Measurements from ENCODE around the gene NR4A1. TPM values are rescaled to one million over a fixed set of nuclear protein-coding genes. Genes with fewer than 3 reads are reported as not detected.

Gene NR4A1
- total and polyA plus RNA-seq, 4 donors: 45.1 to 77.9 (median 62.0) TPM

- Histone ChIP-seq H3K27me3 (ENCODE audit: control insufficient read depth in 3 of 3, insufficient read depth in 3 of 3, low read length in 2 of 3) (peaks cover 0 to 13% (median 0%) of the 10 kb centered on the region in 3 donors), H3K4me1 (ENCODE audit: control insufficient read depth in 5 of 5, insufficient read depth in 5 of 5, low read length in 5 of 5) (peaks cover 0 to 40% (median 22%) of the 10 kb centered on the region in 5 donors), H3K4me3 (no peak overlapping the region), H3K9ac (ENCODE audit: insufficient read depth in 1 of 2, low read length in 2 of 2) (no peak overlapping the region), H3K27ac (ENCODE audit: low read depth in 1 of 2, low read length in 1 of 2) (no peak overlapping the region), H3K36me3 (ENCODE audit: control insufficient read depth in 4 of 4, insufficient read depth in 4 of 4, low read length in 4 of 4) (peaks cover 0 to 28% (median 26%) of the 10 kb centered on the region in 4 donors), H3K9me3 (ENCODE audit: control insufficient read depth in 4 of 4, insufficient read depth in 3 of 4, low read length in 3 of 4) (no peaks in the 10 kb centered on the region)
- TF ChIP-seq CTCF (IDR thresholded peaks at IDR 0.05; ENCODE audit: control extremely low read depth, extremely low read depth): no peak
- 93 to 94% methylated on average over 8 of the region's 8 CpGs for WGBS, 2 donors
- DNase-seq (no peak), ATAC-seq (ENCODE audit: insufficient read depth, low FRiP score) (no peak)
These were observed 39.5 kb upstream of the NR4A1 start for GRCh38 chr12:52011602-52012214.

GRCh38 chr12:52013626-52014310 is 37.5 kb upstream of the NR4A1 start:
- H3K4me3 ChIP-seq: no peak overlapping the region
- WGBS, 2 donors: 83 to 84% methylated on average over 16 of the region's 16 CpGs
- no peaks in the 10 kb centered on the region for H3K9me3 ChIP-seq (ENCODE audit: control insufficient read depth in 4 of 4, insufficient read depth in 3 of 4, low read length in 3 of 4)
- ATAC-seq (ENCODE audit: insufficient read depth, low FRiP score): no peak
- DNase-seq: no peak
- H3K36me3 ChIP-seq (ENCODE audit: control insufficient read depth in 4 of 4, insufficient read depth in 4 of 4, low read length in 4 of 4): peaks cover 0 to 28% (median 25%) of the 10 kb centered on the region in 4 donors
- H3K27me3 ChIP-seq (ENCODE audit: control insufficient read depth in 3 of 3, insufficient read depth in 3 of 3, low read length in 2 of 3): peaks cover 0 to 6% (median 0%) of the 10 kb centered on the region in 3 donors
- no peak overlapping the region for H3K27ac ChIP-seq (ENCODE audit: low read depth in 1 of 2, low read length in 1 of 2)
- H3K9ac ChIP-seq (ENCODE audit: insufficient read depth in 1 of 2, low read length in 2 of 2): no peak overlapping the region
- TF ChIP-seq CTCF (IDR thresholded peaks at IDR 0.05; ENCODE audit: control extremely low read depth, extremely low read depth): no peak
- peaks cover 0 to 29% (median 16%) of the 10 kb centered on the region in 5 donors for H3K4me1 ChIP-seq (ENCODE audit: control insufficient read depth in 5 of 5, insufficient read depth in 5 of 5, low read length in 5 of 5)

- Histone ChIP-seq H3K9ac (ENCODE audit: insufficient read depth in 1 of 2, low read length in 2 of 2) (no peak overlapping the region), H3K27me3 (ENCODE audit: control insufficient read depth in 3 of 3, insufficient read depth in 3 of 3, low read length in 2 of 3) (peaks cover 0 to 6% (median 0%) of the 10 kb centered on the region in 3 donors), H3K9me3 (ENCODE audit: control insufficient read depth in 4 of 4, insufficient read depth in 3 of 4, low read length in 3 of 4) (no peaks in the 10 kb centered on the region), H3K4me1 (ENCODE audit: control insufficient read depth in 5 of 5, insufficient read depth in 5 of 5, low read length in 5 of 5) (peaks cover 0 to 18% (median 8%) of the 10 kb centered on the region in 5 donors), H3K4me3 (no peak overlapping the region), H3K27ac (ENCODE audit: low read depth in 1 of 2, low read length in 1 of 2) (no peak overlapping the region), H3K36me3 (ENCODE audit: control insufficient read depth in 4 of 4, insufficient read depth in 4 of 4, low read length in 4 of 4) (peaks cover 0 to 28% (median 25%) of the 10 kb centered on the region in 4 donors)
- ATAC-seq (ENCODE audit: insufficient read depth, low FRiP score): no peak
- WGBS, 2 donors: 71 to 88% methylated on average over 85 to 93 of the region's 93 CpGs
- no peak for TF ChIP-seq CTCF (IDR thresholded peaks at IDR 0.05; ENCODE audit: control extremely low read depth, extremely low read depth)
- no peak for DNase-seq
These were observed 36.4 kb upstream of the NR4A1 start for GRCh38 chr12:52014567-52015530.
